HAP-1 (cell line): ENCODE results near the gene SV2C.
"Not testable (repeated sequence)": the region's sequence is repeated elsewhere in the genome, so short reads cannot be mapped to it uniquely, and the experiment has no call there.

Experiments
- DNase-seq, 2 experiments: peaks; one replicate each; pipeline ENCODE4 v3.0.0-alpha.2; 2016 to 2020; ENCODE audit warnings: low spot score in 2 of 2
- H3K27me3 ChIP-seq: fragments of 250-450 bp; sonication (Bioruptor Pico); 2 replicates; pipeline ENCODE4 v1.5.1; 2020; ENCODE audit warnings: low read depth, mild to moderate bottlenecking, moderate library complexity
- H3K36me3 ChIP-seq: fragments of 250-450 bp; sonication (Bioruptor Pico); replicated peaks from 2 replicates; pipeline ENCODE4 v1.5.1; 2020; ENCODE audit warnings: mild to moderate bottlenecking
- H3K4me1 ChIP-seq: fragments of 250-450 bp; sonication (Bioruptor Pico); 2 replicates; pipeline ENCODE4 v1.5.1; 2020; ENCODE audit warnings: mild to moderate bottlenecking
- H3K4me3 ChIP-seq: fragments of 250-450 bp; sonication (Bioruptor Pico); 2 replicates; pipeline ENCODE4 v1.5.1; 2020; ENCODE audit warnings: mild to moderate bottlenecking, moderate library complexity
- H3K9me3 ChIP-seq: fragments of 250-450 bp; sonication (Bioruptor Pico); 2 replicates; pipeline ENCODE4 v1.5.1; 2020; ENCODE audit warnings: mild to moderate bottlenecking, moderate library complexity
- in situ Hi-C: fragments of 300-500 bp; cut with MboI; formaldehyde crosslinking; loops from 3 replicates; pipeline ENCODE4 v1.14.3; 2020; ENCODE audit warnings: low sequenced_read_pairs, inconsistent platforms, mixed read lengths

SV2C gene

GRCh38 chr5:76083555-76084495 is 642 bp downstream of the SV2C start:
- Histone ChIP-seq H3K4me3 (no peak overlapping the region), H3K27me3 (peaks cover 45% of the 10 kb centered on the region), H3K9me3 (no peaks in the 10 kb centered on the region), H3K36me3 (no peaks in the 10 kb centered on the region), H3K4me1 (no peaks in the 10 kb centered on the region)
- no peak for DNase-seq
- in situ Hi-C loops = no loop called here

- Histone ChIP-seq H3K4me3 (no peak overlapping the region), H3K27me3 (peaks cover 43% of the 10 kb centered on the region), H3K9me3 (no peaks in the 10 kb centered on the region), H3K4me1 (no peaks in the 10 kb centered on the region), H3K36me3 (no peaks in the 10 kb centered on the region)
- DNase-seq = no peak
- in situ Hi-C loops = no loop called here
These were observed 1.5 kb downstream of the SV2C start for GRCh38 chr5:76084496-76085242.

GRCh38 chr5:76085243-76085579 is 2.0 kb downstream of the SV2C start:
- Histone ChIP-seq H3K9me3 (no peaks in the 10 kb centered on the region), H3K36me3 (no peaks in the 10 kb centered on the region), H3K27me3 (peaks cover 43% of the 10 kb centered on the region), H3K4me3 (no peak overlapping the region), H3K4me1 (no peaks in the 10 kb centered on the region)
- DNase-seq = no peak
- in situ Hi-C loops = no loop called here

GRCh38 chr5:76086095-76086494 is 2.9 kb downstream of the SV2C start:
- H3K27me3 ChIP-seq = peaks cover 39% of the 10 kb centered on the region
- in situ Hi-C loops = no loop called here
- no peaks in the 10 kb centered on the region for H3K9me3 ChIP-seq
- H3K4me1 ChIP-seq = no peaks in the 10 kb centered on the region
- no peaks in the 10 kb centered on the region for H3K36me3 ChIP-seq
- no peak overlapping the region for H3K4me3 ChIP-seq
- DNase-seq = no peak

GRCh38 chr5:76089156-76089555 is 6.0 kb downstream of the SV2C start:
- H3K36me3 ChIP-seq, H3K27me3 ChIP-seq, in situ Hi-C loops, DNase-seq, H3K4me3 ChIP-seq, H3K9me3 ChIP-seq, H3K4me1 ChIP-seq: not testable (repeated sequence)

- in situ Hi-C loops = no loop called here
- Histone ChIP-seq H3K27me3 (no peaks in the 10 kb centered on the region), H3K4me1 (no peaks in the 10 kb centered on the region), H3K4me3 (no peak overlapping the region), H3K36me3 (no peaks in the 10 kb centered on the region), H3K9me3 (no peaks in the 10 kb centered on the region)
- DNase-seq = no peak
These were observed 8.2 kb downstream of the SV2C start for GRCh38 chr5:76091351-76091750.

GRCh38 chr5:76099286-76099702 is 16.1 kb downstream of the SV2C start:
- Histone ChIP-seq H3K4me1 (no peaks in the 10 kb centered on the region), H3K27me3 (no peaks in the 10 kb centered on the region), H3K36me3 (no peaks in the 10 kb centered on the region), H3K4me3 (no peak overlapping the region), H3K9me3 (no peaks in the 10 kb centered on the region)
- in situ Hi-C loops = no loop called here
- no peak for DNase-seq

GRCh38 chr5:76099756-76100155 is 16.6 kb downstream of the SV2C start:
- Histone ChIP-seq H3K36me3 (no peaks in the 10 kb centered on the region), H3K4me1 (no peaks in the 10 kb centered on the region), H3K4me3 (no peak overlapping the region), H3K9me3 (no peaks in the 10 kb centered on the region), H3K27me3 (no peaks in the 10 kb centered on the region)
- DNase-seq = no peak
- in situ Hi-C loops = no loop called here

GRCh38 chr5:76104027-76104426 is 20.8 kb downstream of the SV2C start:
- no peaks in the 10 kb centered on the region for H3K36me3 ChIP-seq
- no peaks in the 10 kb centered on the region for H3K4me1 ChIP-seq
- H3K4me3 ChIP-seq = no peak overlapping the region
- in situ Hi-C loops = no loop called here
- DNase-seq = peak in 1 of 2 experiments; percentile 60
- no peaks in the 10 kb centered on the region for H3K27me3 ChIP-seq
- H3K9me3 ChIP-seq = no peaks in the 10 kb centered on the region

GRCh38 chr5:76106149-76106548 is 23.0 kb downstream of the SV2C start:
- no peak overlapping the region for H3K4me3 ChIP-seq
- no peaks in the 10 kb centered on the region for H3K4me1 ChIP-seq
- no peaks in the 10 kb centered on the region for H3K36me3 ChIP-seq
- DNase-seq = no peak
- in situ Hi-C loops = no loop called here
- no peaks in the 10 kb centered on the region for H3K9me3 ChIP-seq
- no peaks in the 10 kb centered on the region for H3K27me3 ChIP-seq

- no peaks in the 10 kb centered on the region for H3K36me3 ChIP-seq
- no peak for DNase-seq
- H3K4me3 ChIP-seq = no peak overlapping the region
- H3K9me3 ChIP-seq = no peaks in the 10 kb centered on the region
- H3K4me1 ChIP-seq = no peaks in the 10 kb centered on the region
- H3K27me3 ChIP-seq = no peaks in the 10 kb centered on the region
- in situ Hi-C loops = no loop called here
These were observed 28.4 kb downstream of the SV2C start for GRCh38 chr5:76111477-76112174.

GRCh38 chr5:76113103-76113502 is 29.9 kb downstream of the SV2C start:
- in situ Hi-C loops = no loop called here

GRCh38 chr5:76114179-76114851 is 31.1 kb downstream of the SV2C start:
- in situ Hi-C loops = no loop called here
- Histone ChIP-seq H3K36me3 (no peaks in the 10 kb centered on the region), H3K4me3 (no peak overlapping the region), H3K27me3 (no peaks in the 10 kb centered on the region), H3K9me3 (no peaks in the 10 kb centered on the region), H3K4me1 (no peaks in the 10 kb centered on the region)
- no peak for DNase-seq

More at GRCh38 chr5:76113103-76113502, 29.9 kb downstream of the SV2C start:
- DNase-seq = no peak
- Histone ChIP-seq H3K4me1 (no peaks in the 10 kb centered on the region), H3K27me3 (no peaks in the 10 kb centered on the region), H3K36me3 (no peaks in the 10 kb centered on the region), H3K4me3 (no peak overlapping the region), H3K9me3 (no peaks in the 10 kb centered on the region)
